Measurements from ENCODE around the gene RPL38. TPM values are rescaled to one million over a fixed set of nuclear protein-coding genes. Genes with fewer than 3 reads are reported as not detected.

The RPL38 gene
- total RNA-seq, 1 donor from 2014 or later = 393 TPM

GRCh38 chr17:74220219-74220618 lies 16.7 kb downstream of the RPL38 start:
- no peak overlapping the region for H3K4me3 Mint-ChIP-seq
- no peak for DNase-seq (ENCODE audit: low spot score)
- H3K9me3 ChIP-seq (ENCODE audit: low read depth) = no peaks in the 10 kb centered on the region

GRCh38 chr17:74220946-74221818 lies 17.7 kb downstream of the RPL38 start:
- Histone ChIP-seq H3K4me3 (no peak overlapping the region), H3K9me3 (ENCODE audit: low read depth) (no peaks in the 10 kb centered on the region), H4K20me1 (ENCODE audit: low read depth) (no peaks in the 10 kb centered on the region), H3K27me3 (no peaks in the 10 kb centered on the region), H3K79me2 (ENCODE audit: low read depth) (no peaks in the 10 kb centered on the region), H3K9ac (no peak overlapping the region), H3K4me1 (no peaks in the 10 kb centered on the region), H2AFZ (replicated peaks) (no peak overlapping the region), H3K27ac (no peak overlapping the region), H3F3A (ENCODE audit: low read depth) (no peaks in the 10 kb centered on the region), H3K36me3 (no peaks in the 10 kb centered on the region), H3K4me2 (no peak overlapping the region)
- TF ChIP-seq CTCF (IDR thresholded peaks at IDR 0.05) = no peak
- TF ChIP-seq EZH2 (IDR thresholded peaks at IDR 0.05) = no peak
- TF ChIP-seq EZH2phosphoT487 (IDR thresholded peaks at IDR 0.05) = no peak
- no peak overlapping the region for H3K27ac Mint-ChIP-seq
- H3K4me3 Mint-ChIP-seq = no peak overlapping the region
- peaks cover 12% of the 10 kb centered on the region for H3K27me3 Mint-ChIP-seq (ENCODE audit: insufficient read depth, low read depth)
- peaks cover 2% of the 10 kb centered on the region for H3K36me3 Mint-ChIP-seq
- DNase-seq (ENCODE audit: low spot score) = no peak
- H3K4me1 Mint-ChIP-seq = peaks cover 23% of the 10 kb centered on the region
- no peaks in the 10 kb centered on the region for H3K9me3 Mint-ChIP-seq

More at GRCh38 chr17:74220219-74220618, 16.7 kb downstream of the RPL38 start:
- no peak overlapping the region for H3K27ac ChIP-seq
- H3K79me2 ChIP-seq (ENCODE audit: low read depth) = no peaks in the 10 kb centered on the region
- Mint-ChIP-seq H3K9me3 (no peaks in the 10 kb centered on the region), H3K36me3 (peaks cover 2% of the 10 kb centered on the region), H3K27ac (no peak overlapping the region), H3K4me1 (peaks cover 28% of the 10 kb centered on the region), H3K27me3 (ENCODE audit: insufficient read depth, low read depth) (peaks cover 11% of the 10 kb centered on the region)
- no peak overlapping the region for H3K4me2 ChIP-seq
- H3F3A ChIP-seq (ENCODE audit: low read depth) = no peaks in the 10 kb centered on the region
- no peak for TF ChIP-seq CTCF (IDR thresholded peaks at IDR 0.05)
- no peak for TF ChIP-seq EZH2phosphoT487 (IDR thresholded peaks at IDR 0.05)
- TF ChIP-seq EZH2 (IDR thresholded peaks at IDR 0.05) = no peak
- no peak overlapping the region for H3K9ac ChIP-seq
- H3K4me3 ChIP-seq = no peak overlapping the region
- no peak overlapping the region for H2AFZ ChIP-seq (replicated peaks)
- H3K27me3 ChIP-seq = peaks cover 2% of the 10 kb centered on the region
- H4K20me1 ChIP-seq (ENCODE audit: low read depth) = no peaks in the 10 kb centered on the region
- H3K36me3 ChIP-seq = no peaks in the 10 kb centered on the region
- no peaks in the 10 kb centered on the region for H3K4me1 ChIP-seq

GRCh38 chr17:74222399-74222798 lies 18.9 kb downstream of the RPL38 start:
- Histone ChIP-seq H3F3A (ENCODE audit: low read depth) (no peaks in the 10 kb centered on the region), H3K27me3 (no peaks in the 10 kb centered on the region), H3K4me1 (no peaks in the 10 kb centered on the region), H3K4me2 (no peak overlapping the region), H3K9me3 (ENCODE audit: low read depth) (no peaks in the 10 kb centered on the region), H3K79me2 (ENCODE audit: low read depth) (no peaks in the 10 kb centered on the region), H3K36me3 (no peaks in the 10 kb centered on the region), H3K27ac (no peak overlapping the region), H2AFZ (replicated peaks) (no peak overlapping the region), H3K4me3 (no peak overlapping the region), H4K20me1 (ENCODE audit: low read depth) (no peaks in the 10 kb centered on the region), H3K9ac (no peak overlapping the region)
- peaks cover under 1% of the 10 kb centered on the region for H3K36me3 Mint-ChIP-seq
- no peak for DNase-seq (ENCODE audit: low spot score)
- no peak overlapping the region for H3K27ac Mint-ChIP-seq
- no peak overlapping the region for H3K4me3 Mint-ChIP-seq
- H3K9me3 Mint-ChIP-seq = no peaks in the 10 kb centered on the region
- H3K4me1 Mint-ChIP-seq = peaks cover 16% of the 10 kb centered on the region
- no peak for TF ChIP-seq CTCF (IDR thresholded peaks at IDR 0.05)
- no peak for TF ChIP-seq EZH2phosphoT487 (IDR thresholded peaks at IDR 0.05)
- no peak for TF ChIP-seq EZH2 (IDR thresholded peaks at IDR 0.05)
- peaks cover 17% of the 10 kb centered on the region for H3K27me3 Mint-ChIP-seq (ENCODE audit: insufficient read depth, low read depth)
